HCT116 (cell line): ENCODE results near the gene ACACA. TPM values are rescaled to one million over a fixed set of nuclear protein-coding genes. Genes with fewer than 3 reads are reported as not detected.

Source experiments
- ATAC-seq: fragments of 200-7000 bp; cut with Tn5 transposase; 2 replicates; pipeline ENCODE4 v1.9.1; 2020; ENCODE audit warnings: mild to moderate bottlenecking, moderate library complexity
- BruUV-seq: library from RNA; stranded (reverse); fragments of 400-500 nt; replicated peaks from 2 replicates; lab custom pipeline; 2021; lab: Mats Ljungman, UMichigan
- CTCF ChIA-PET: fragments of 300-600 bp; sonication (Branson Sonifier 250); formaldehyde crosslinking; loops from one replicate; lab custom pipeline; 2021; ENCODE audit warnings: antibody characterized with exemption; lab: Charles Lee
- POLR2A ChIA-PET: fragments of 300-600, 350-600 bp; sonication (Branson Sonifier 250); formaldehyde crosslinking; loops from one replicate; lab custom pipeline; 2021; ENCODE audit warnings: antibody characterized with exemption; lab: Charles Lee
- RAD21 ChIA-PET, 2 experiments: fragments of 300-600 bp; sonication (Branson Sonifier 250); formaldehyde crosslinking; loops; one replicate each; lab custom pipeline; 2023; ENCODE audit warnings: low total read pairs in 2 of 2; ENCODE audit not compliant: uncharacterized antibody in 2 of 2, unreplicated experiment in 2 of 2, low non-redundant PET in 1 of 2; lab: Charles Lee
- DNase-seq: peaks from one replicate; pipeline ENCODE4 v3.0.0-alpha.2; 2010; ENCODE audit warnings: low read depth, low spot score
- H2AFZ ChIP-seq: fragments of 200-600 bp; shearing (Covaris generic), sonication (generic); 2 replicates; pipeline ENCODE4 v1.6.1; 2017; ENCODE audit warnings: low read depth, mixed run types, mixed read lengths, antibody characterized with exemption, low read length; ENCODE audit not compliant: poor library complexity, severe bottlenecking
- H3K27ac ChIP-seq: 2 replicates; pipeline ENCODE4 v1.5.1; 2012; ENCODE audit warnings: low read depth, low read length
- H3K27me3 ChIP-seq: fragments of 200-600 bp; sonication (generic); 2 replicates; pipeline ENCODE4 v1.6.1; 2016; ENCODE audit warnings: mixed run types, low read length, mixed read lengths; ENCODE audit not compliant: insufficient read depth
- H3K36me3 ChIP-seq, 2 experiments: fragments of 200-500 bp in 1 of 2; fragments of 200-600 bp in 1 of 2; sonication (Bioruptor generic) in 1 of 2; sonication (generic) in 1 of 2; 2 replicates each; pipeline versions ENCODE4 v1.5.1 to v1.6.1; 2014 to 2016; ENCODE audit warnings: low read length in 2 of 2, inconsistent platforms in 1 of 2, mixed read lengths in 1 of 2, mixed run types in 1 of 2; ENCODE audit not compliant: insufficient read depth in 2 of 2, control insufficient read depth in 1 of 2
- H3K4me1 ChIP-seq, 2 experiments: fragments of 200-600 bp in 1 of 2; sonication (generic) in 1 of 2; 2 replicates each; pipeline versions ENCODE4 v1.5.1 to v1.6.1; 2012 to 2017; ENCODE audit warnings: low read length in 2 of 2, inconsistent platforms in 1 of 2, mild to moderate bottlenecking in 1 of 2, mixed read lengths in 1 of 2, mixed run types in 1 of 2, moderate library complexity in 1 of 2; ENCODE audit not compliant: insufficient read depth in 2 of 2, control insufficient read depth in 1 of 2
- H3K4me2 ChIP-seq: fragments of 200-600 bp; sonication (generic); 2 replicates; pipeline ENCODE4 v1.6.1; 2017; ENCODE audit warnings: mixed run types, low read length, mixed read lengths
- H3K4me3 ChIP-seq, 2 experiments: fragments of 200-600 bp in 1 of 2; sonication (generic) in 1 of 2; replicated peaks in 1 of 2; 2 replicates each; pipeline ENCODE4 v1.5.1; 2011 to 2016; ENCODE audit warnings: low read length in 2 of 2, control low read depth in 1 of 2, low read depth in 1 of 2, mild to moderate bottlenecking in 1 of 2, mixed read lengths in 1 of 2, mixed run types in 1 of 2
- H3K79me2 ChIP-seq: fragments of 200-600 bp; sonication (generic); 2 replicates; pipeline ENCODE4 v1.6.1; 2017; ENCODE audit warnings: mild to moderate bottlenecking, mixed run types, low read length, moderate library complexity, mixed read lengths; ENCODE audit not compliant: insufficient read depth
- H3K9ac ChIP-seq: fragments of 200-600 bp; sonication (generic); 2 replicates; pipeline ENCODE4 v1.6.1; 2016; ENCODE audit warnings: low read length, mixed read lengths
- H3K9me2 ChIP-seq: fragments of 200-600 bp; sonication (generic), shearing (Covaris generic); 2 replicates; pipeline ENCODE4 v1.6.1; 2017; ENCODE audit warnings: mixed run types, mild to moderate bottlenecking, moderate library complexity; ENCODE audit not compliant: insufficient read depth
- H3K9me3 ChIP-seq, 2 experiments: fragments of 200-500 bp in 1 of 2; fragments of 200-600 bp in 1 of 2; sonication (Bioruptor generic) in 1 of 2; sonication (generic) in 1 of 2; 2 replicates each; pipeline ENCODE4 v1.6.1; 2014 to 2017; ENCODE audit warnings: low read length in 2 of 2, mixed read lengths in 2 of 2, inconsistent platforms in 1 of 2, low read depth in 1 of 2, mild to moderate bottlenecking in 1 of 2, mixed run types in 1 of 2, moderate library complexity in 1 of 2; ENCODE audit not compliant: control insufficient read depth in 1 of 2, insufficient read depth in 1 of 2
- H4K20me1 ChIP-seq: fragments of 200-600 bp; sonication (generic), shearing (Covaris generic); 2 replicates; pipeline ENCODE4 v1.6.1; 2017; ENCODE audit warnings: mixed run types, mild to moderate bottlenecking, moderate library complexity; ENCODE audit not compliant: insufficient read depth
- CTCF ChIP-seq, 3 experiments: fragments of 200-600 bp in 1 of 3; sonication (generic) in 1 of 3; IDR thresholded peaks in 2 of 3; conservative IDR thresholded peaks in 1 of 3; 2 replicates each; pipeline ENCODE4 v1.5.1; 2012 to 2017; ENCODE audit warnings: low read depth in 2 of 3, low read length in 2 of 3, antibody characterized with exemption in 1 of 3, borderline replicate concordance in 1 of 3, control low read depth in 1 of 3, mild to moderate bottlenecking in 1 of 3, mixed read lengths in 1 of 3, mixed run types in 1 of 3, moderate library complexity in 1 of 3; ENCODE audit not compliant: insufficient read depth in 1 of 3
- ELF1 ChIP-seq: IDR thresholded peaks from 2 replicates; pipeline ENCODE4 v1.6.1; 2012; ENCODE audit warnings: low read depth, borderline replicate concordance
- POLR2A ChIP-seq: IDR thresholded peaks from 2 replicates; pipeline ENCODE4 v1.7.0; 2011; ENCODE audit warnings: borderline replicate concordance; ENCODE audit not compliant: insufficient read depth, insufficient read length; ENCODE audit errors: extremely low read depth
- SRF ChIP-seq: IDR thresholded peaks from 2 replicates; pipeline ENCODE4 v1.6.1; 2012; ENCODE audit warnings: low read depth
- ZBTB33 ChIP-seq: IDR thresholded peaks from 2 replicates; pipeline ENCODE4 v1.6.1; 2011; ENCODE audit warnings: mild to moderate bottlenecking, low read length, moderate library complexity; ENCODE audit not compliant: insufficient replicate concordance; ENCODE audit errors: extremely low read depth
- ZFX ChIP-seq: fragments of 450-650 bp; IDR thresholded peaks from 2 replicates; pipeline ENCODE4 v1.6.1; 2017
- ZNF274 ChIP-seq: fragments of 200-500 bp; sonication (Bioruptor generic); IDR thresholded peaks from 2 replicates; pipeline ENCODE4 v1.6.1; 2014; ENCODE audit warnings: mild to moderate bottlenecking, low read depth, low read length, inconsistent platforms
- intact Hi-C: fragments of 100-400 bp; cut with micrococcal nuclease; formaldehyde crosslinking; loops from 2 replicates; pipeline ENCODE4 v1.10.0; 2022
- total RNA-seq: library from RNA; stranded (reverse); gene quantifications from one replicate; pipeline ENCODE4 v1.2.1, GENCODE V29; 2021; ENCODE audit not compliant: unreplicated experiment
- TF ChIP-seq, protein P1 (sequence below): IDR thresholded peaks from 2 replicates; pipeline ENCODE4 v1.6.1; 2012; ENCODE audit warnings: low read depth

ACACA gene
- total RNA-seq, 1 experiment from 2014 or later = 161 TPM

- H3K27me3 ChIP-seq = no peaks in the 10 kb centered on the region
- BruUV-seq = no TSS peak
- H3K9me2 ChIP-seq = no peaks in the 10 kb centered on the region
- H3K27ac ChIP-seq = no peak overlapping the region
- H3K36me3 ChIP-seq = peaks cover 4 to 6% of the 10 kb centered on the region in 2 experiments; a peak in 2 of 4 replicates
- no peak overlapping the region for H3K9ac ChIP-seq
- no peak overlapping the region for H3K4me3 ChIP-seq
- H3K79me2 ChIP-seq = no peaks in the 10 kb centered on the region
- intact Hi-C loops = no loop called here
- no peak overlapping the region for H3K4me2 ChIP-seq
- H3K4me1 ChIP-seq = no peaks in the 10 kb centered on the region
- CTCF ChIA-PET = no interaction called here
- ATAC-seq (no peak), DNase-seq (no peak)
- RAD21 ChIA-PET = no interaction called here
- H2AFZ ChIP-seq = no peak overlapping the region
- TF ChIP-seq CTCF (IDR thresholded peaks at IDR 0.05 in 2 of 3, conservative IDR thresholded peaks at IDR 0.05 in 1 of 3; ENCODE audit: borderline replicate concordance in 1 of 3, insufficient read depth in 1 of 3, low read depth in 2 of 3, low read length in 2 of 3) = no peak
- H4K20me1 ChIP-seq = no peaks in the 10 kb centered on the region
- POLR2A ChIA-PET = interaction anchor here (0.7 kb wide), 1 partner anchor 71 kb away, joined by 3 read pairs; no protein-coding TSS in a partner anchor
- H3K9me3 ChIP-seq = no peaks in the 10 kb centered on the region
Observed at GRCh38 chr17:37162800-37163199, 243.8 kb downstream of the ACACA start.

- ChIA-PET CTCF (no interaction called here), RAD21 (no interaction called here), POLR2A (no interaction called here)
- Histone ChIP-seq H3K4me3 (no peak overlapping the region), H3K36me3 (peaks cover 4 to 6% of the 10 kb centered on the region in 2 experiments; a peak in 2 of 4 replicates), H3K9me3 (no peaks in the 10 kb centered on the region), H4K20me1 (no peaks in the 10 kb centered on the region), H3K9ac (no peak overlapping the region), H3K27ac (no peak overlapping the region), H3K4me1 (no peaks in the 10 kb centered on the region), H3K9me2 (no peaks in the 10 kb centered on the region), H3K79me2 (no peaks in the 10 kb centered on the region), H3K27me3 (no peaks in the 10 kb centered on the region), H3K4me2 (no peak overlapping the region), H2AFZ (no peak overlapping the region)
- intact Hi-C loops = no loop called here
- DNase-seq (no peak), ATAC-seq (no peak)
- BruUV-seq = no TSS peak
- TF ChIP-seq, protein P1, sequence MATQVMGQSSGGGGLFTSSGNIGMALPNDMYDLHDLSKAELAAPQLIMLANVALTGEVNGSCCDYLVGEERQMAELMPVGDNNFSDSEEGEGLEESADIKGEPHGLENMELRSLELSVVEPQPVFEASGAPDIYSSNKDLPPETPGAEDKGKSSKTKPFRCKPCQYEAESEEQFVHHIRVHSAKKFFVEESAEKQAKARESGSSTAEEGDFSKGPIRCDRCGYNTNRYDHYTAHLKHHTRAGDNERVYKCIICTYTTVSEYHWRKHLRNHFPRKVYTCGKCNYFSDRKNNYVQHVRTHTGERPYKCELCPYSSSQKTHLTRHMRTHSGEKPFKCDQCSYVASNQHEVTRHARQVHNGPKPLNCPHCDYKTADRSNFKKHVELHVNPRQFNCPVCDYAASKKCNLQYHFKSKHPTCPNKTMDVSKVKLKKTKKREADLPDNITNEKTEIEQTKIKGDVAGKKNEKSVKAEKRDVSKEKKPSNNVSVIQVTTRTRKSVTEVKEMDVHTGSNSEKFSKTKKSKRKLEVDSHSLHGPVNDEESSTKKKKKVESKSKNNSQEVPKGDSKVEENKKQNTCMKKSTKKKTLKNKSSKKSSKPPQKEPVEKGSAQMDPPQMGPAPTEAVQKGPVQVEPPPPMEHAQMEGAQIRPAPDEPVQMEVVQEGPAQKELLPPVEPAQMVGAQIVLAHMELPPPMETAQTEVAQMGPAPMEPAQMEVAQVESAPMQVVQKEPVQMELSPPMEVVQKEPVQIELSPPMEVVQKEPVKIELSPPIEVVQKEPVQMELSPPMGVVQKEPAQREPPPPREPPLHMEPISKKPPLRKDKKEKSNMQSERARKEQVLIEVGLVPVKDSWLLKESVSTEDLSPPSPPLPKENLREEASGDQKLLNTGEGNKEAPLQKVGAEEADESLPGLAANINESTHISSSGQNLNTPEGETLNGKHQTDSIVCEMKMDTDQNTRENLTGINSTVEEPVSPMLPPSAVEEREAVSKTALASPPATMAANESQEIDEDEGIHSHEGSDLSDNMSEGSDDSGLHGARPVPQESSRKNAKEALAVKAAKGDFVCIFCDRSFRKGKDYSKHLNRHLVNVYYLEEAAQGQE = no peak
- no peak for TF ChIP-seq CTCF (IDR thresholded peaks at IDR 0.05 in 2 of 3, conservative IDR thresholded peaks at IDR 0.05 in 1 of 3; ENCODE audit: borderline replicate concordance in 1 of 3, insufficient read depth in 1 of 3, low read depth in 2 of 3, low read length in 2 of 3)
- TF ChIP-seq POLR2A = no peak
- no peak for TF ChIP-seq ZFX
- TF ChIP-seq SRF = no peak
- TF ChIP-seq ZBTB33 = no peak
- no peak for TF ChIP-seq ZNF274
- TF ChIP-seq ELF1 = no peak
Observed at GRCh38 chr17:37160944-37161343, 245.7 kb downstream of the ACACA start.
